Measurements from ENCODE around the gene CHI3L2. TPM values are rescaled to one million over a fixed set of nuclear protein-coding genes. Genes with fewer than 3 reads are reported as not detected.

The CHI3L2 gene
- total and polyA plus RNA-seq, 2 of the 13 experiments (the other 11 are each of a cell fraction or from before 2014, with no cell fraction given), result 0.46 to 1.7 TPM

DNA sequence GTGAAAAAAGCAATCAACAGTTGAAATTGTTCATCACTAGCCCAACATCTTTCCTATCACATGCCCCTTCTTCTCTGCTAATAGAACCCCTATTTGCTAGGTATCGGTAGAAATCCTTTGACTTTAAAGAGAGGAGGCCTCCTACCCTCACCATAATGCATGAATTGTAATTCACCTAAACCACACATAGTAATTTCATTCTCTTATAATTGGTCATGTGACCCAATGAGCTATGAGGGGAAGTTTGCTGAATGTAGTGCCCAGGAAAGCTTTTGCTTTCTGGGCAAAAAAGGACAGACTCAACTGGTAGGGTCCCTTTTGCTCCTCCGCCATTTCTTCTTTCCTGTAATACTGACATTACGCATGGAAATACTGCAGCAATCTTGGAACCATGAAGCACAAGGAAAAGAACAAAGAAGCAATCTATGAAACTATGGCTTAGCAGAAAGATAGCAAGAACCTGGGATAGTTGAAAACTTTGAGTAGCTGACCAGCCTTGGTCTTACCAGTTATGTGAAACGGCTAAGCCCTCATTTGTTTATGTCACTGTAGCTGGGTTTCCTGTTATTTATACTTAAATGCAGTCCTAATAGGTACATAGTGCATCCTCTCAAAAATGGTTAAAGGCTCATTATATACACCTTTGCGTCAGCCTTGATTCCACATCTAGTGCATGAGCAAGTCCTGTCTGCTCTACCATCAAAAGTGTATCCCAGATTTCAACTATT lies 10.2 kb upstream of the CHI3L2 start:
- intact Hi-C loops (cut with micrococcal nuclease; ENCODE audit: unreplicated experiment), result no loop called here
- no TSS peak for BruUV-seq (replicated peaks)

More for the DNA sequence above, 10.2 kb upstream of the CHI3L2 start:
- H3K4me2 ChIP-seq (ENCODE audit: low read depth, low read length), result no peak overlapping the region
- H3K27ac ChIP-seq (ENCODE audit: extremely low read length, insufficient read depth, low read length), result no peak overlapping the region
- ChIA-PET POLR2A (no interaction called here), CTCF (ENCODE audit: low intra/inter-chr PET ratio, low total read pairs) (interaction anchor here (0.8 kb wide), 1 partner anchor 117 kb away, joined by 3 read pairs; no protein-coding TSS in a partner anchor)
- H3K9ac ChIP-seq (ENCODE audit: insufficient read depth, low read depth, low read length), result no peak overlapping the region
- no peak for DNase-seq (ENCODE audit: low spot score)
- 61% methylated on average over 5 of the region's 5 CpGs for whole genome bisulfite sequencing (ENCODE audit: low lambda C conversion rate)
- H4K20me1 ChIP-seq (ENCODE audit: insufficient read depth, low read length), result no peaks in the 10 kb centered on the region
- no peak for FAIRE-seq
- H2AFZ ChIP-seq (ENCODE audit: low read length), result no peak overlapping the region
- TF ChIP-seq ZNF75D (CRISPR knock-in tag; IDR thresholded peaks at IDR 0.05; ENCODE audit: borderline replicate concordance), result no peak
- no peak for TF ChIP-seq RNF2 (conservative IDR thresholded peaks at IDR 0.05; ENCODE audit: low read depth)
- TF ChIP-seq HDAC6 (IDR thresholded peaks at IDR 0.05; ENCODE audit: low read depth, low read length), result no peak
- no peak for TF ChIP-seq ZBTB20 (CRISPR knock-in tag; IDR thresholded peaks at IDR 0.05; ENCODE audit: borderline replicate concordance, low read depth)
- TF ChIP-seq, protein P1, sequence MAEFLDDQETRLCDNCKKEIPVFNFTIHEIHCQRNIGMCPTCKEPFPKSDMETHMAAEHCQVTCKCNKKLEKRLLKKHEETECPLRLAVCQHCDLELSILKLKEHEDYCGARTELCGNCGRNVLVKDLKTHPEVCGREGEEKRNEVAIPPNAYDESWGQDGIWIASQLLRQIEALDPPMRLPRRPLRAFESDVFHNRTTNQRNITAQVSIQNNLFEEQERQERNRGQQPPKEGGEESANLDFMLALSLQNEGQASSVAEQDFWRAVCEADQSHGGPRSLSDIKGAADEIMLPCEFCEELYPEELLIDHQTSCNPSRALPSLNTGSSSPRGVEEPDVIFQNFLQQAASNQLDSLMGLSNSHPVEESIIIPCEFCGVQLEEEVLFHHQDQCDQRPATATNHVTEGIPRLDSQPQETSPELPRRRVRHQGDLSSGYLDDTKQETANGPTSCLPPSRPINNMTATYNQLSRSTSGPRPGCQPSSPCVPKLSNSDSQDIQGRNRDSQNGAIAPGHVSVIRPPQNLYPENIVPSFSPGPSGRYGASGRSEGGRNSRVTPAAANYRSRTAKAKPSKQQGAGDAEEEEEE (CRISPR knock-in tag; IDR thresholded peaks at IDR 0.05; ENCODE audit: borderline replicate concordance), result no peak
- TF ChIP-seq, protein P2, sequence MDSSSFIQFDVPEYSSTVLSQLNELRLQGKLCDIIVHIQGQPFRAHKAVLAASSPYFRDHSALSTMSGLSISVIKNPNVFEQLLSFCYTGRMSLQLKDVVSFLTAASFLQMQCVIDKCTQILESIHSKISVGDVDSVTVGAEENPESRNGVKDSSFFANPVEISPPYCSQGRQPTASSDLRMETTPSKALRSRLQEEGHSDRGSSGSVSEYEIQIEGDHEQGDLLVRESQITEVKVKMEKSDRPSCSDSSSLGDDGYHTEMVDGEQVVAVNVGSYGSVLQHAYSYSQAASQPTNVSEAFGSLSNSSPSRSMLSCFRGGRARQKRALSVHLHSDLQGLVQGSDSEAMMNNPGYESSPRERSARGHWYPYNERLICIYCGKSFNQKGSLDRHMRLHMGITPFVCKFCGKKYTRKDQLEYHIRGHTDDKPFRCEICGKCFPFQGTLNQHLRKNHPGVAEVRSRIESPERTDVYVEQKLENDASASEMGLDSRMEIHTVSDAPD (CRISPR knock-in tag; IDR thresholded peaks at IDR 0.05), result no peak
- no peak for TF ChIP-seq NFE2 (CRISPR knock-in tag; IDR thresholded peaks at IDR 0.05)
- TF ChIP-seq NFKB2 (CRISPR knock-in tag; IDR thresholded peaks at IDR 0.05; ENCODE audit: borderline replicate concordance), result no peak
- no peak for TF ChIP-seq XRCC5 (optimal IDR thresholded peaks at IDR 0.05; ENCODE audit: low read length)
- no peak for TF ChIP-seq DRAP1 (CRISPR knock-in tag; IDR thresholded peaks at IDR 0.05)
- no peak for TF ChIP-seq TAF1 (CRISPR knock-in tag; IDR thresholded peaks at IDR 0.05)
- ATAC-seq, result no peak
- no peaks in the 10 kb centered on the region for H3K79me2 ChIP-seq (ENCODE audit: insufficient read depth, low read length)
- no peak overlapping the region for H3K4me3 ChIP-seq (replicated peaks in 1 of 3; ENCODE audit: insufficient read depth in 1 of 3, low read depth in 2 of 3, low read length in 3 of 3)
- H3K36me3 ChIP-seq (replicated peaks in 1 of 2; ENCODE audit: control insufficient read depth in 1 of 2, insufficient read depth in 2 of 2, low read length in 2 of 2), result no peaks in the 10 kb centered on the region
- no peaks in the 10 kb centered on the region; a peak in 1 of 5 replicates for H3K27me3 ChIP-seq (ENCODE audit: control insufficient read depth in 1 of 2, insufficient read depth in 2 of 2, low read length in 2 of 2)
- peaks cover 48% of the 10 kb centered on the region for H3K4me1 ChIP-seq (ENCODE audit: insufficient read depth, low read length)
- H3K9me3 ChIP-seq (ENCODE audit: low read length), result no peaks in the 10 kb centered on the region
- in situ Hi-C loops (cut with HindIII; ENCODE audit: extremely low pct_ligation_motif_present, low pct_unique_long_range_greater_than_20kb), result no loop called here

Data from HepG2 (cell line).